NK-92 treated with Interleukin-12 subunit alpha and Interleukin-12 subunit beta, amount 100 ng/mL, for 24 hours (cell line): ENCODE measurements around the gene LEKR1.
"Not testable (repeated sequence)": the region's sequence is repeated elsewhere in the genome, so short reads cannot be mapped to it uniquely, and the experiment has no call there.

Experiments
- DNase-seq: peaks from one replicate; lab custom pipeline; 2025; lab: John Stamatoyannopoulos, UW

Gene LEKR1

DNA sequence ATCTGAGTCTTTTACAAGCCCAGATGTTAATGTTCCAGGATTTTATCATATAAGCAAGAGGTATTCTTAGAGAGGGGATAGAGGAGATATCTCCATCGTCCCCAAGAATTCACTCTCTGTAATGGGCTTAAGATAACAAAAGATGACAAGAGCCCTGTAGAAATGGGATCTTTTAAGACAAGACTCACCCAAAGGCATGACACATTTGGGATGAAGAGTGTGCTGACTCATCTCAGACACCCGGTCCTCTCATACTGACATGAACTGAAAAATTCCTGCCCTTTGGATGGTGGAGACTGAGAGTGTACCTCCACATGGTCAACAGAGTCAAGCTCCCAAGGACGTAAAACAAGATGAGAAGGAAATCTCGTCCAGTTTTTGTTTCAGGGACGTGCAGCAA lies 11.0 kb downstream of the LEKR1 start:
- DNase-seq = no peak

GRCh38 chr3:156838035-156838434 lies 11.9 kb downstream of the LEKR1 start:
- no peak for DNase-seq

- DNase-seq = no peak
These were observed 14.9 kb downstream of the LEKR1 start for GRCh38 chr3:156840826-156841689.

- no peak for DNase-seq
These were observed 17.1 kb downstream of the LEKR1 start for GRCh38 chr3:156843071-156843808.

DNA sequence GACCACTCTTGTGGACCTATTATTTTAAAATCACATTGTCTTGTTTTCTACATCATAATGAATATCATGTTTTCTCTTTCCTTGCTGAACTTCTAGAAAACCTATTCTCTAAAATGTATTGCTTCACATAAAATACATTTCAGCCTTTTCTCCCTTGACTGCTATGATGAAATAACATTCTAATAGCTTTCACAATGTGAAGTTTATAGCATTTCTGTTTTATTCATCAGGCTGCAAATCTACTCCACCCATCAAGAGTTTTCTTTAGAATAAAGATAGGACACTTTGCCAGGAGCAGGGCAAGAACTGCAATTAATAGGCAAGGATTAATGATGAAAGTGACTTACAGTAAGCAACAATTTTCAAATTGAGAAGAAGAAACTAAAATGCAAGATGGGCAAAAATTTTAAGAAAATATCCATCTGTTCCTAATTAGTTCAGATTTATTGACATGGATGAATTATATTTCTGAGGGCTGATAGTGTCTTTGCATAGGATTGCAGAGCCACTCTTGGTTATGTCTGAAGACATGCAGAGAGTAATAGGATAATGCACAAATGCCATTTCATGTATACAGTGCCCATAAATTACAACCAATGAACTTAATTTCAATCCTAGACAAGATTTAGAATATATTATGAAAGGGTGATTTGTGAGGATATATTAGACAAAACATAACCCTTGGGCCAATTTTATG lies 21.7 kb downstream of the LEKR1 start:
- no peak for DNase-seq

DNA sequence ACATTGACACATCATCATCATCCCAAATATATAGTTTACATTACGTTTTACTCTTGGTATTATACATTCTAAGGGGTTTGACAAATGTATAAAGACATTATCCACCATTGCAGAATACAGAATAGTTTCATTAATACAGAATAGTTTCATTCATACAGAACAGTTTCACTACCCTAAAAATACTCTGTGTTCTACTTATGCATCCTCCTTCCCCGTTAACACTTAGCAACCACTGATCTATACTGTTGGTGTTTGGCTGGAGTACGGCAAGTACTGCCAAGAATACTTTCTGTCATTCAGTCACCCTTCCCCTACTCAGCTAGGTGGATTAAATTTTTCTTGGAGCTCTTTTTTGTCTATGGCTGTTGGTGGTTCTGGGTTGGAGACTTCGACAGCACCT lies 33.4 kb downstream of the LEKR1 start:
- DNase-seq = no peak

- DNase-seq = no peak
These were observed 34.7 kb downstream of the LEKR1 start for GRCh38 chr3:156860873-156861272.

- no peak for DNase-seq
These were observed 36.2 kb downstream of the LEKR1 start for GRCh38 chr3:156862338-156862737.

DNA sequence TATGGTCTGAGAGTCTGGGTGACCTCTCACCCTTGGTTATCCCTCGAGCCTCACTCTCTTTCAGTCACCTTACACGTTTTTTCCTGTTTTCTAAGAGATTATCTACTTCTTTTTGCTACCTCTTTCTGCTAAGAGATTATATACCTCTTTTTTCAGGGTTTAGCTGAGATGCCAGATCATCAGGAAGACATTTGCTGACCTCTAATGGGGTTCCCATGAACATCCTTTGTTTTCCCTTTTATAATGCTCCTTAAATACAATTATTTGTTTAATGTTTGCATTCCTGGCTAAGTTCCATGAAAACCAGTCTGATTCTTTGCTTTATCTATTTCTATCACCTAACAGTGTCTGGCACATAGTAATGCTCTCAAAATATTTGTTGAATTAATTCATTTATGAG lies 39.6 kb downstream of the LEKR1 start:
- DNase-seq = no peak

DNA sequence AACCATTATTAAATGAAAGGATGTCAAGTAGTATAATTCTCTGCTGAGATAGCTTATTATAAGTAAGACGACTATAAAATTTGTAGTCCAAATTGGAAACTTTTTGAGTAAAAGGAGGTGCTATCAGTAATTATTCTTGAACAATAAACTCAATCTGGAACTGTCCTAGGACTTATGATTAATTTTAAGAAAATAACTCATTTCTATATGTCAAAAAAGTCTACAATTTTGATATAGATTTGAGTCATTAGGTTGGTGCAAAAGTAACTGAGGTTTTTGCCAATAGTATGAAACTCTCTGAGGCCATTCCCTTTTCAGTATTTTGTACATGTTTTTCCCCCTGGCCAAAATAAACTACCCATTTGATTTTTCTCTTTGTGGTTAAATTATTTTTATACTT lies 41.0 kb downstream of the LEKR1 start:
- no peak for DNase-seq

DNA sequence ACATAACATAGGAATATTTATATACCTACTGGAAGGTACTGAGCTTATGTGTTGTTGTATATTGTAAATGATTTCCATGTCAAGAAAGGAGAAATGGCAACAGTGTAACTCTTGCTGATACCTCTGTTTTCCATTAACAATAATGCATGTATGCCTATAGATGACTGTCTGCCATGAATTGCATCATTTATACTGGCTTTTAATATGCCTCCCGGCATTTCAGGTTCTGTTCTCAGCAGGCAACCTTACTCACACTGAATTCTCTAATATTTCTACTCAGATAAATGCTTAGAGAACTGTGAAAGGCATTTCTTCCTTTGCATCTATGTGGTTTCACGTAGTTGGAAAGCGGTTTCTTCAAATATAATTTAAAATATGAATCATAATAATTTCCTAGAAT lies 41.8 kb downstream of the LEKR1 start:
- no peak for DNase-seq

- no peak for DNase-seq
These were observed 47.8 kb downstream of the LEKR1 start for GRCh38 chr3:156873906-156874305.

GRCh38 chr3:156879491-156879890 lies 53.3 kb downstream of the LEKR1 start:
- DNase-seq = not testable (repeated sequence)

DNA sequence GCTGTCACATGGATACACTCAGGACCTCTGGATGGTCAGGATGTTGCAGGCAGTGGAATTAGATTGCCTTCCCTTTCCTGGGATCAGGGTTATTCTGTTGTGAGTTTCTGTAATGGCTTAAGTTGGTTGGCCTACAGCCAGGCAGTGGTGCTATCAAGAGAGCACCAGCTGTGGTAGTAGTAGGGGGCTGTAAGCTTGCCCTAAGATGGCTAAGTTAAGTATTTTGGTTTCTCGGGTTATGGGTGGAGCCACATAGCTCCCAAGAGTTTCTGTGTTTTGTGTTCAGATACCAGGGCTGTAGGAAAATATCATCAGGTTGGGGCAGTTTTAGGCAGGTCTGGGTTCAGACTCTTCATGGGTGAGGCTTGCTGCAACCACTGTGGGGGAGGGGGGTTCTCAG lies 59.6 kb downstream of the LEKR1 start:
- DNase-seq = no peak

DNA sequence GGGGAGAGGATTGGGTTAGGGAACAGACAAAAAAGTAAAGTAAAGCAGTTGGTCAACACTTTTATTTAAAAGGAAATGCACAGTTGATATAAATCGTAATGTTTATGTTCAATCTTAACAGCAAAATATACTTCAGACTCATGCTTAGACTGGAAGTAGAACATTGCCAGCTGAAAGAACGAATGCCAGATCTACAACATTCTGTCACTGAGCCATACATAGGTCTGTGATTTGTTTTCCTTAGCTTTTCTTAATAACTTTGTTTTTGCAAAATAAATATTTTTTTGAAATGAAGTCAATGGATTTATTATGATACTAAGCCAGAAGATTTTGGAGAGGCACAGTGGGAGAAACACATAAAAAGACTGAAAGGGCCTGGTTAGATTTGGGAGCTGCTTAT lies 62.0 kb downstream of the LEKR1 start:
- no peak for DNase-seq

DNA sequence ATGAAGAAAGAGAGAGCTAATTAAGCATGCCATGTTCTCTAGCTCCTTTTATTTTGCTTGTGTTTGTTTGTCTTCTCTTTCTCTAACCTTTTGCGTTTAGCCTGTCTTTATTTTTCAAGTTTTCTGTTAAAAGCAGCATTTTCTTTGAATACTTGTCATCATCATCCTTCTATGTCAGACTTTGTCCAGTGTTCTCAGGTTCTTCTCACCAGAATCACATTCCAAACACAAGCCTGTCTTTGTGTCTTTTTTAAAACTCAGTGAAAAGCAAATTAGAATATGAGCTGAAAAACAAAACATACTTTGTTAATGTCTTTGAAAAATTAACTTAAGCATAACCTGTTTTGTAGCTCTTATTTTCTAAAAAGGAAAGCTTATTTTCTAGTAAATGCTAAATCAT lies 62.4 kb downstream of the LEKR1 start:
- no peak for DNase-seq

GRCh38 chr3:156892701-156893100 lies 66.5 kb downstream of the LEKR1 start:
- DNase-seq = no peak

DNA sequence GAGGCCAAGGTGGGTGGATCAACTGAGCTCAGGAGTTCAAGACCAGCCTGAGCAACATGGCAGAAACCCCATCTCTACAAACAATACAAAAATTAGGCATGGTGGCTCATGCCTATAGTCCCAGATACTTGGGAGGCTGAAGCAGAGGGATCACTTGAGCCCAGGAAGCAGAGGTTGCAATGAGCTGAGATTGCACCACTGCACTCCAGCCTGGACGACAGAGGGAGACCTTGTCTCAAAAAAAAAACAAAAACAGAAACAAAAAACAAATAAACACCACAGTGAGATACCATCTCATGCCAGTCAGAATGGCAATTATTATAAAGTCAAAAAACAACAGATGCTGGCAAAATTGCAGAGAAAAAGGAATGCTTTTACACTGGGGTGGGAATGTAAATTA lies 69.2 kb downstream of the LEKR1 start:
- not testable (repeated sequence) for DNase-seq

- DNase-seq = not testable (repeated sequence)
These were observed 71.7 kb downstream of the LEKR1 start for GRCh38 chr3:156897851-156898250.

DNA sequence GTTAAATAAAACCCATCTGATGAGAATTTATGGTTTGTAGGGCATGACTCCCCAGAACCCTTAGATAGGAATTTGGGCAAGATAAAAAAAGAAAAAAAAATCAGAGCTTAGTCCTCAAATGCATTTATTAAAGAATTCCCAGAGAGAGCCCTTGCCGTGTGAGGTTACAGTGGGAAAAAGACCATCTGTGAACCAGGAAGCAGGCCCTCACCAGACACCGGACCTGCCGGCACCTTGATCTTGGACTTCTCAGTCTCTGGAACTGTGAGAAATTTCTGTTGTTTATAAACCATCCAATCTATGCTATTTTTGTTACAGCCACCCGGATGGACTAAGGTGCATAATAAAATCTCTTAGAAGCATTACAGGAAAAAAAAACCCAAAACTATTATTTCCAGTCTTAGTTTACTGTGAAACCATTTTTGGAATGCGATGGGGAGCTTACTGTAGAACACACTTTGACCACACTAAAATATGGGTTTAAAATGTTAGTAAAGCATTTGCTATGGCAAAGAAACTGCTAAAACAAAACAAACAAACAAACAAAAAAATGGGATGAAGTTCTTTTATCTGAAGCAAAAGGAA lies 72.2 kb downstream of the LEKR1 start:
- DNase-seq = no peak

DNA sequence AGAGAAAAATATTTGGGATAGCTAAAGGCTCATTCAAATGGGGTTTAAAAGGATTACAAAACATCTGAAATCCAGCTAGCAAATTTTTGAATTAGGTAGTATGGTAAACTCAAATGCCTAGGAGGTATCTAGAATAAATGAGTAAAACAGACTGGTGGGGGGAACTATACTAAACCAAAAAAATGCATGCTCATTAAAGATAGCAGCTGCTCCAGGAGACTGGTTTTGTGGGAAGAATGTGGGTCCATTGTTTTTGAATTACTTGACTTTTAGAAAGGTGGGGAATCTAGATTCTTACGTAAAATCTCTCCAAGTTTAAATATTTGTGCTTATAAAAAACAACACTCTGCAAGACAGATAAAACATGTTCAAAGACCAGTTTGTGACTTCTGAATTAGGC lies 73.8 kb downstream of the LEKR1 start:
- DNase-seq = no peak

DNA sequence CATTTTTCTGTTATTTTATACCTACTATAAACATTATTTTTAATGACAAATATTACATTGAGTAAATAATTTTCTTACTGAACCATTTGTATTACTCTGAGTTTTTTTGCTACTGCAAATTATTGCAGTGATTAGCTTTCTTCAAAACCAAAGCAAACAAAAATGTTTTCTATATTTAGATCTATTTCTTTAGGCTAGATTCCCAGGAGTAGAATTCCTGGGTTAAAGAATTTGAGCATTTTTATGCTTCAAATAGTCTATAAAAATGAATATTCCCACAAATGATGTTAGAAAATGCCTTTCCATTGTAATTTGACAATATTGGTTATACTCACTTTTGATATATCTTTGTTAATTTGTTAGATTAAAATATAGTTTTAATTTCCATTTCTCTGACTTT lies 76.8 kb downstream of the LEKR1 start:
- DNase-seq = no peak
